Left kidney (tissue), 2 donors: Measurements from ENCODE around the gene CTU2. TPM values are rescaled to one million over a fixed set of nuclear protein-coding genes. Genes with fewer than 3 reads are reported as not detected.
A peak's percentile ranks its signal among the peaks of the same experiment; 100 is the strongest.

ENCODE experiments used
- DNase-seq: peaks from one replicate; pipeline ENCODE4 v3.0.0-alpha.2; 2013
- polyA plus RNA-seq: library from polyadenylated mRNA; unstranded; fragments of 120-200 nt; gene quantifications from one replicate; pipeline ENCODE4 v1.2.1, GENCODE V29; 2013; ENCODE audit not compliant: insufficient read length

CTU2 gene
- polyA plus RNA-seq, 1 donor: 8.2 TPM

DNA sequence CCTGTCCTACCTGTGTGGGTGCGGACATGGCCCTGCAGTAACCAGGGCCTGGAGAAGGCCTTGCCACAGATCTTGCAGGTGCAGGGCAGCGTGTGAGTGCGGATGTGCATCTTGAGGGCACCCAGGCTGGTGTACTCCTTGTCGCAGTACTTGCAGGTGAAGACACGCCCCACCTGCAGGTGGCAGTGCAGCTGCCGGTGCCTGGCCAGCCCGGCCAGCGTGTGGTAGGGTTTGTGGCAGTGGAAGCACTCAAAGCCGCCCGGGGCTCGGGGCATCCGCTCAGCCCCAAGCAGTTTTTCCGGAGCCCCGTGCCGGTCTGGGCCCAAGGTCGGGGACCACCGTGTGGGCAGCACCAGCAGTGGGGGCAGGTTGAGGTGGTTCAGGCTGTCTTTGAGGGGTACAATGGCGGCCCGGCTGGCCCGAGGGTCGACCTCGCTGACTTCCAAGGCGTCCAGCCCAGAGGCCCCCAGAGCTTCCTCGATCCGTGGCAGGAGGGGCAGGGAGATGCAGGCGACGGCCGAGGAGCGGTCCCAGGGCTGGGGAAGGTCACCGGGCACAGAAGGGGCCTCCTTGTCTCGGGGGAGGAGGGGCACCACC, 25.1 kb upstream of the CTU2 start:
- DNase-seq: no peak

DNA sequence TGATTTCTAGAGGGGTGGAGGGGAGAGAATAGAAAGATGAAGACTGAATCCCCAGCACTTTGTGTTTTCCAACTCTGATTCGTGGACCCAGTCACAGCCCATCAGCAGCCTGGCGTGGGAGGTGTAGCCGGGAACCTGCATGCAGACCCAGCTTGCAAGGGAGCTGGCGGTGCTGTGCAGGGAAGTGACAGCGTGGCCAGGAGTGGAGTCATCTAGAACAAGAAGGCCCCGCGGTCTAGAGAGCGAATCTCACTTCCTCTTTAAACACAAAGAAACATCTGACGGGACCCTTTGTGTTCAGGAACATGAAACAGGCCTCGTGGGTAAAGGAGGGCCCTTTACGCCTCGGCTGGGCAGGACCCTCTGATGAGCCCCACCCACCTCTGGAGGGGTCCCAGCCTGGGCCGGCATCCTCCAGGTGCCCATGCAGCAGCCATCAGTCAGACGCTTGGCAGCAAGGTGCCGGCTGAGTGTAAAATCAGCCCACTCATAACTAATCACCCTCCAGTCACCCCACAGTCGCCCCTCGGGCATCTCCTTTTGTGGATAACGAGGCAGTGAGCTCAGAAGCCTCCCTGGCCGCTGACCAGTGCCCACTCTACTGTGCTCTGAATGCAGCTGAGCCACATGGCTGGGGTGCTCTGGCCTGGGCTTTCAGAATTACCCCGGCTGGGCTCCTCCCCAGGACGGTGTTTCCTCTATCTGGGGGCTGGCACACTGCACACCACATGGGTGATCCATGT, 24.4 kb upstream of the CTU2 start:
- DNase-seq: no peak

DNA sequence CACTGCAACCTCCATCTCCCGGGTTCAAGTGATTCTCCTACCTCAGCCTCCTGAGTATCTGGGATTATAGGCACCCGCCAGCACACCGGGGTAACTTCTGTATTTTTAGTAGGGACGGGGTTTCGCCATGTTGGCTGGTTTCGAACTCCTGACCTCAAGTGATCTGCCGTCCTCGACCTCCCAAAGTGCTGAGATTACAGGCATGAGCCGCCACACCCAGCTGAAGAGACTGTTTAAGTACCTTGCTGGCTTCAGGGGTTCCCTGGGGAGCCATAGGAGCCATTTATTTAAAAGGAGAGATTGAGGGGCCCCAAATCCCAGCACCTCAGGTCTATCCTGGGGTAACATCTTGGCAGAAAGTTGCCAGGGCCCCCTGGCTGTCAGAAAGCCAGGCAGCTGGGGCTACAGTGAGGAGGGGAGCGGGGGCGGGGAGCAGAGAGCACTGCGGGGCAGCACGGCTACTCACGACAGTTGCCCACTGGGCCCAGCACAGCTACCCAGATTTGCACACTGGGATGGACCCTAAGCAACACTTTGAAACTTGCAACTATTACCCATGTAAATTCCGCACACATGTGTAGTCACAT, 21.6 kb upstream of the CTU2 start:
- no peak for DNase-seq

DNA sequence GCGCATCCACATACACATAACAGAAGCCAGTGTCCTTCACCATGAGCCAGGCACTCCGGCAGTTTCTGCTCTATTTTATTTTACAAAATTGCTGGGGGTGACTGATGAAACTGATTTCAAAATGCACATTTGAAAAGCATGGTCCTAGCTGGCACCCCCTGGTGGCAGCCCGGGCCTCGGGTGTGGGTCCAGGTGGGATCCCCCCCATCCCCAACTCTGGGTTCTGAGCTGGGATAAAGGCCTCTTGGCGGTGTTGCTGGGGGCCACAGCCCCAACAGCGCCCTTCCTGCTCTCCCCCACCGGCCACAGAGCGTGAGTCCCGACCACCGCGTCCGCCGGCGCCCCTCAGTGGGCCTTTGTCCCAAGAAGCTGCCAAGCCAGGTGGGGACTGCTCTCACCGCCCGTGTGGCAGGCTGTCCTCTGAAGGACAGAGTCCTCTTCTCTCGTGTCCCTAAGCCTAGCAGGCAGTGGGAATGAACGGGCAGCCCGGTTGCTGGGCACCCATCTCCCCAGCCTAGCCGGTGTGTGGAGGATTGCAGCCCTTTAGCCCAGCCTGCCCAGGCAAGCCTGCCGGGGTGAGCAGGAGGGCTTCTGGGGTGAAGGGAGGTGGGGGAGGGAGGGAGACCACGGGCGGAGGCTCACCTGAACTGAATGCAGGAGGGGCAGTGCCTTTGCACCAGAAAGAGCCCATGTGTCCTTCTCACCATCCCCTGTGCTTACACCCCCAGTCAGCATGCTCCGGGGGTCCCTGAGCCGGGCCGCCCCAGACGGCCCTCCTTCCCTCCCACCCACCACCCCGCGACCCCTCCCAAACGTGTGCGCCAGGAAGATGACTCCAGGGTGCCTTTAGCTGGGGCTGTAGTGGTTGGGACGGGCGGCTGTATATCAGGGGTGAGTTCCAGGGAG, 20.9 kb upstream of the CTU2 start:
- DNase-seq: no peak

DNA sequence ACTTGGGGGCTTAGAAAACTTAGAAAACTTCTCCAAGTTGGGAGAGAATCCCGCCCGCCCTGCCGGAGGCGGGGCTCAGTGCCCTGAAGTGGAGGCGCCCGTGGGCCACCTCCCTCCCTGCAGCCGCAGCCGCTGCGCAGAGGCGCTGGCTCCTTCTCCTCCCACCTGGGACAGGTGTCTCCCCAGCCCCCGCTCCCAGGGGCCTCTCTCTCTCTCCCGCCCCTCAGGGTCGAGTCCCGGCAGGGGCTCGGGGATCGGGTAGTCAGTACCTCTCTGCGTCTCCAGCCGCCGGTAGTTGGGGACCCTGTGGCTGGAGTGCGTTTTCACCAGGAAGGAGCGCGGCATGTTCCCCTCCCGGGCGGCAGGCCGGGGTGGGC, 20.3 kb upstream of the CTU2 start:
- no peak for DNase-seq

DNA sequence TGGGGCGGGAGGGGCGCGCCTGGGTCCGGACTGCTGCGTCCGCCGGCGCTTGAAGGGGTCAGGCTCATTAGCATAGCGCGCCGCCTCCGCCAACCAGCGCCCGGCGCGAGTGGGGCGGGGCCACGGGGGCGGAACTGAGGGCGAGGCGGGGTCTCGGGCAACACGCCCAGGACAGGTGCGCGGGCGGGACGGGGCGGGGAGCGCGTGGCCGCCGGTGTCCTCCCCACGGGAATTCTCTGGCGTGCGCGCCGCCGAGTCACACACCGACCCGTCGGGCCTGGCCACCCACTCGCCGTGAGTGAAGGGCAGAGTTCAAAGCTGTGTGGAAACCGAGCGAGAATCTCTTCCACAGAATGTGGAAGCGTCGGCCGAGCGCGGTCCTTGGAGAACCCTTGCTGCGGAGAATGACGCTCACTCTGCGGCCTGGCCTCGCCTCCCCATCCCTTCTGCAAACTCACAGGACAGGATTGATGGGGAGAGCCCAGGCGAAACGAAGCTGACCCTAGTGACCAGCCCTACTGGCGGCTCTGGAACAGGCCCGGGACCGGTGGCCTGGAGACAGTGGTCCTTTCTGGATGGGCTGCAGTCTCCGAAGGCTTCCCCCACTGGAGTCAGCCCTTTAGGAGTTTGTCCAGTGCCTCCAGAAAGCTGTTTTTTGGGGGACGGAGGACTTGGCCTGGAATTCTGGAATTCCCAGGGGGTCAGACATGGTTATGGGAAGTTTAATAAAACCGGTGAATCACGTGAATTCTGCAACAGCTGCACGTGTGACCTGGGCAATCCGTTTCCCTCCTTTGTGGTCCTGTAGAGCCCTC, 19.7 kb upstream of the CTU2 start, which contains the start of gene SNAI3:
SNAI3 (minus strand) TSS at position 69 of the 815 bp plus-strand sequence. CDS start 101 bp downstream, outside the sequence.
- peak; percentile 63 for DNase-seq

DNA sequence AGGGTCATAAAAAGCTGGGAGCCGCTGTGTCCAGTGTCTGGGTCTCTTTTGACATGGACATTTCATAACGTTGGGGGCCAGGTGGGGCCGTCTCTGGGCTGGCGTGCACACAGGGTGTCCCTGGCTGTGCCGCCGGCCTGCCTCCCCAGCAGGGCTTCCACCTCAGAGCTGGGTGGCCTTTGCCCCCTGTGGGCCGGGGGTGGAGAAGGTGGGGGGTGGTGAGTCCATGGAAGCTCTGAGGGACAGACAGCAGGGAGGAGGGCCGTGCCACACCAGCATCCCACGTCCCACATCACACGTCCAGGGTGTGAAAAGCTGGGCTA, 19.1 kb upstream of the CTU2 start:
- DNase-seq: no peak

DNA sequence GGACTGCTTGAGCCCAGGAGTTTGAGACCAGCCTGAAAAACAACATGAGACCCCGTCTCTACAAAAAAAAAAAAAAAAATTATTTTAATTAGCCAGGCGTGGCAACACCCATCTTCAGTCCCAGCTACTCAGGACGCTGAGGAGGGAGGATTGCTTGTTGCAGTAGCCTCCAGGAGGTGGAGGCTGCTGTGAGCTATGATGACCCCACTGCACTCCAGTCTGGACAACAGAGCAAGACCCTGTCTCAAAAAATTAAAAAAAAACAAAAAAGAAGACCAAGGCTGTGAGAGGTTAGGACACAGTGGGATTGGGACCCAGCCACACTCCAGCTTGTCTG, 18.7 kb upstream of the CTU2 start:
- no peak for DNase-seq

DNA sequence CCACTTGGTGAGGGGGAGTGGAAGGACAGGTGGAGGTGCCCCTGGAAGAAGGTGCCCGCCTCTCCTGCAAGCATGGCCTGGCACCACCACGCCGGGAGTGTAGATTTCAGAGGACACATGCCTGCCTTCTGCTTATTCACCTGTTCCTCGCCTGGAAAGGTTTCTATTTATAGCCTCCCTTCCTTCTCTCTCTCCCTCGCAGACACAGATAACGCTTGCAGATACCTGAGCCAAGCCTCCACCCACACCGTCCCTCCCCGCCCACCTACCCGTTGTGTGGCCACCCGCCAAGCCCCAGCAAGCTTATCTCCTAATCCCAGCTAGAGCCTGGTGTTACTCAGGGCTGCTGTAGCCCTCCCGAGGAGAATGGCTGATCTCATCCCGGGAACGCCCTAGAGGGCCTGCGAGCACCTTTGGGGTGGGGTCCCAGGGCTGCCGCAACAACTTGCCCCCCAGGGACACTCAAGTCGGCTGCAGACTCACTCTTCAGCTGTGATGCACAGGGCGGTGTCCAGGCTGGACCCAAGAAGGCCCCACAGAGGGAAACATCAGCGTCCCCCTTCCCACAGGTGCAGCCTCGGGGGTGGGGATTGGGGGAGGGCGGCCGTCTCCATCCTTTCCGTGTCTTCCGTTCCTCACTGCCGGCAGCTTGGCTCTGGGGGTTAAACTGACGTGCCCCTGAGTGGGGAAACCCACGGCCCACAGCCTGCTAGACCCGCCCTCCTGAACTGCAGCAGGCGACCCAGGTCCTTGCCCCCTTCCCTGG, 18.1 kb upstream of the CTU2 start:
- no peak for DNase-seq

DNA sequence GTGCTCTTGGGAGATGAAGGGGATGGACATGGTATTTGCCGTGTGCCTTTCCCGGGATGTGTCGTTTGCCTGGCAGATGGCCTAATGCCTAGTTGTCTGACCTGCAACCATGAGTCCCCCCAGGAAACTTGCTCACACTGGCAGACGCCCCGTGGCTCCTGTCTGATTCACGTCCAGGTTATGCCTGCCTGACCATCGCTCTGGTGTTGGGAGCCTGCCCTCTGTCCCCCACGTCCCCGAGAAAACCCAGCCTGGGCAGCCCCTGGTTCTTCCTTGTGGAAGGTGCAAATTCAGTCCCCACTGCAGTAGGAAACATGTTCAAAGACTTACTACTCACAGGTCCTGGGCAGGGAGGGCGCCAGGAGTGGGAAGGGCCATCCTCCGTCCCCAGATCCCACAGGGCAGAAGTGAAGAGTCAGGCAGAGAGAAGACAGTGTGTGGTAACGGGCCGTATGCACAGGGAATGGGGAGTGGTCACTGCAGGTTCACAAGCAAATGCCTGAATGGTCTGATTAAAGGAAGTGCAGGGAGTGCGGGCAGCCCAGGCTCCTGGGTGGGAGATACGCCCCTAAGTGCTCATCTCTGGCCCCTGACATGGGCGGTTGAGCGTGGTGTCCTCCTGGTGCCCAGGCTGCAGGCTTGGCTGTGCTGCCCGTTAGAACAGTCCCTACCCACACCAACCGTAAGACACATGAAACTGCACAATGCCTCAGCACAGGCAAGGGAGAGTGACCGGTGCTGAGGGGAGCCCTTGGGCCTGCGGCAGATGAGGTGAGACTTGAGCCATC, 15.8 kb upstream of the CTU2 start:
- DNase-seq: no peak

DNA sequence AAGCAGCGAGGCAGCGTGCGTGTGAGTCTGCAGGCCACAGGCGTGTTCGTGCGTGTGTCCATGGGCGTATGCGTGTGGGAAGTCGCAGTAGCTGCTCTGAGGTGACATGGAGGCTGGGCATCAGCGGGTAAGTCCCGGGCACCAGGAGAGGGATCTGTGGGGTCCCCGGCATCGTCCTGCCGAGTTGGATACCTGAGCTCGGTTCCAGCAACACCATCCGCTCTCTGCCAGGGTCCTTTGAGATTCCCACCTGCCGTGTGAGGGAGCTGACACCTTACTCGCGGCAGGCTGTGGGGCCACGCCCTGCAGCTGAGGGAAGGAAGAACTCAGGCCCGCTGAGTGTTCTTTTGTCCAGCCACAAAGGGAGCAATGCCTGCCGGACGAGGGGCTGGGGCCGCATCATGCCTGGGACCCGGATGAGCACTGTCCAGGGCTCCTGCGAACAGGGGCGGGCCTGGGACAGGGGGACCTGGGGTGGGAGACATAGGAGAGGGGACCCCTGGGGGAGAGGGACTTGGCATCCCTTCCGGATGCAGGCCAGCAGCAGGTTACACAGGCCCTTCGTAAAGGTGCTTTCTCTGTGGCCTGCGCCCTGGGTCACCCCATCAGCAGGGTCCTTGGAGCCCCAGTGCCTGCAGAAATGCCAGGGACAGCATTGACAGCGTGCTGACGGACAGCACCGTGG, 15.0 kb upstream of the CTU2 start:
- no peak for DNase-seq

DNA sequence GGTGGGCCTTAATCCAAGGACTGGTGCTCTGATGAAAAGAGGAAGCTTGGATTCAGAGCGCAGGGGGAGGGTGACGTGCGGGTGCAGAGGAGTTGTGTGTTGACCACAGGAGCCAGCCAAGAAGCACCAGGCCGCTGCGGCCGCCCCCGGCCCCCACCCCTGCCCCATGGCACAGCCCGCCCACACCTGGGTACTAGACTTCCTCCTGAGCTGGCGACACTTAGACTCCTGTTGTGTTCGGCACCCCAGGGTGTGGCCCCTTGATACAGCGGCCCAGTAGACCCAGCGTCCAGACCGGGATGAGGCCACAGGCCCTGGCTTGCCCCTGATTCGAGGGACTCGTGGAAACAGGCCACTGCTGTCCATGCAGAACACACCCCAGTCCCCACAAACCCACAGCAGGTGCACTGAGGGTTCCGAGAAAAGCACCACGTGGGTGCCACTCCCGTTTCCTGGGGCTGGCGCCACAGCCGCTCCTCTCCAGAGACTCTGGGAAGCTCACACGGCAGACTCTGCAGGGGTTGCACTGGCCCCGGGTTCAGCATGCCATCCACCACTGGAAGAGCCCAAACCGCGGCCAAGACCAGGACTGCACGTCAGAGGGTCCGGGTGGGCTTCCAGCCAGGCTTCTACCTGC, 14.3 kb upstream of the CTU2 start:
- DNase-seq: no peak

DNA sequence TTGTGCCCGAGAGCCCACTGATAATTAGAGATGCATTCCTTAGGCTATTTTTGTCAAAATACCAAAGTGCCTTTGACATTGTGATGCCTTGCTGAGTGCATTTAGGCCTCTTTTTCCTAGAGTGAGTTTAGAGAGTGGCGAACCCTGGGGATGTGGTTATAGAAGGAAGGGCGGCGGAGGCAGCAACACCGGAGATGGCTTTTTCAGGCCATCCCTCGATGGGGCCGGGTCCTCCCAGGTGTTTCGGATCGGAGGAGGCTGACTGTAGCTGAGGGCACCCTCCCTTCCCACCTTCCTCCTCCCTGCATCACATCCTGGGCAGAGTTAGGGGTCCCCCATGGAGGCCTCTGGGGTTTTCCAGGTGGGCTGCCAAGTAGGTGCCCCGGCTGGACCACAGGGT, 13.4 kb upstream of the CTU2 start:
- DNase-seq: no peak

DNA sequence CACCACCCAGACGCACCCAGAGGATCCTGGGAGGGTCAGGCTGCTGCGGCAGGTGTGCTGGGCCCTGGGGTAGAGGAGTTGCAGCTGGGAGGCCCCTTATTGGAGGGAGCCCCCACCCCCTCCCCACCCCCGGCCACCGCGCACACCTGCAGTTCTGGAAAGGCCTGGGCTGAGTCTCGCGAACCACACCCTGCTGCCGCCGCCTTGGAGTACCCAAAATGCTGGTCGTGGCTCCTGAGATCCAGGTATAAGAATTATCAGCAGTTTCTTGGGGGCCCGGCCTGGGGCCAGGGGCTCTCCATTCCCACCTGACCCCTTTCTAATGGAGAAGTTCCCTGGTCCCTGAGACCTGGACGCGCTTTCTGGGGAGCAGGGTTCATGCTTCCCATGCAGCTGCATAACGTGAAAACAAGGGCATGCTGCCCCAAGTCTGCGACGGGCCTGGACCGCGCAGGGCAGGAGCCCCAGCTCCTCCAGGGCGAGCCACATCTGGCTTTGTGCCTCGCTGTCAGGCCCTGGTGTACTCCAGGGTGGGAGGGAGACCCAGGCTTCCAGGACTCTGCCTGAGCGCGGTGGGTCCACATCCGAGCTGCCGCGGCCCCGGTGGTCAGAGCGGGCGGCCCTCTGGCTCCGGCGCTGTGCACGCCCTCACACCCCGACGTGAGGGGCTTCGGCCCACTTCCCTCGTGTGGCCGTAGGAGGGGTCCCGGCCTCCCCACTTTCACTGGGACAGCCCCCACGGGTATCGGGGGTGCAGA, 12.7 kb upstream of the CTU2 start:
- DNase-seq: no peak

DNA sequence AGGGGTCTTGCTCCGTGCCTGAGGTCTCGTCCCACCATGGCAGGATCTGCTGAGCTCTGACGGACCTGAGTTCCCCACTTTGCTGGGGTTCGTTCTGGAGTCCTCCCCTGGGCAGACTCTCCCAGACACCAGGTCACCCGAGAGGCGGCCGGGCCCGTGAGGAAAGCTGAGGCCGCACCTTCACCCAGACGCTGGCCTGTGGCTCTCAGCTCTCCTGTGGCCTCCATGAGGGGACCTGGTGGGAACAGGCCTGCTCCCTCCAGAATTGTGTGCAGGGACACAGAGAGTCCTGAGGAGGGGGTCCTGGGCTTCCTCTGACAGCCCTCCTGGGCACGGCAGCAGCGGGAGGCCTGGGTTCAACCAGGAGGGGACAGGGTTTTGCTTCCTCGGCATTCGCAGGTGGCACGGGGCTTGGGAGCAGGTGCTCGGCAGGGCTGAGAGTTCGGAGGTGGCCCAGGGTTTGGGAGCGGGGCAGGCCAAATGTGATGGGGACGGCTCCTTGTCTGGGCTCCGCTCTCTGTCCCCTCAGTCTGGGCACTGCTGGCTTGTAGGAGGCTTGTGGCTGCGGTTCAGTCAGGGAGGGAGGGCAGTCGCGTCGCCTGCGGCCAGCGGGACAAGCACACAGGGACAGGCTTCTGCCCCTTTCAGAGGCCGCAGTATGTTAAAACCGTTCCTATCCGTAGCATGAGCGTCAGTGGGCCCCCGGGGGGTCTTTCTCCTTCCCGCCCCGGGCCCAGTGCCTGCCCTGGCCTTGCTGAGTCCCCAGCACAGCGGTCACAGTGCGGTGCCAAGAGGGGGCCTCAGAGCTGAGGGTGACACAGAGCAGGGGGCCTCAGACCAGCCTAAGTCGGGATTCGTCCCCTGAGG, 11.8 kb upstream of the CTU2 start:
- DNase-seq: no peak

DNA sequence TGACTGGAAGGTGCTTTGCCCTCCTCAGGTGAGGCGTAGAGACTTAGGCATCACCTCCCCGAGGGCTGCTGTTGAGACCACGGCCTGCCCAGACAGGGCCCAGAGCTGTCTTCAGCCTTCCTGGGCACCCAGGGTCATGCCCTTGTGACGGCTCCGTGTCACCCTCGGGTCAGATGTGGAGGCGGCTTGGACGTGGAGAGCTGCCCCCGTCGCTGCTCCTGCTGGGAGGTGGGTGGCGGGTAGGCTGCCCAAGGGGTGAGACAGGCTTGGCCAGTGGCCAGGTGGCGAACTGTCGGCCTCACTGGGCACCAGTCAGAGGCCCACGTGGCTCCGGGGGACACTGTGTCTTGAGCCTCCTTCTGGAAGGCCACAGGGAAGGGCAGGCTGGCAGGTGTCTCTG, 11.1 kb upstream of the CTU2 start:
- DNase-seq: no peak

DNA sequence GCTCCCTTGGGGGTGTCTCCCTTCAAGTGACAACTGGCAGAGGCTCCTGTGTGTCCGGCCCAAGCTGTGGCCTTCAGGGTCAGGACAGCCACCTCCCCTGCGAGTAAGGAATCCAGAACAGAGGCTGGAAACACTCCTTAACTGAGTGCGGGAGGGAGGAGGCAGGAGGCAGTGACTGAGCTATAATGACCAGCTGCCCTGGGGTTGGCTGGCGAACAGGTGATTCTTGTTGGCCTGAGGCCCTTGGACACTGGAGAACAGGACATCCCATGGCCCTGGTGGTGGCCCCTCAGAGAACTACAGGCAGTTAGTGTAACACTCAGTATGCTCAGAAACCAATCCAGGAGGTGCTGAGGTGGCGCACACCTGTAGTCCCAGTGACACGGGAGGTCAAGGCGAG, 10.6 kb upstream of the CTU2 start:
- DNase-seq: no peak

DNA sequence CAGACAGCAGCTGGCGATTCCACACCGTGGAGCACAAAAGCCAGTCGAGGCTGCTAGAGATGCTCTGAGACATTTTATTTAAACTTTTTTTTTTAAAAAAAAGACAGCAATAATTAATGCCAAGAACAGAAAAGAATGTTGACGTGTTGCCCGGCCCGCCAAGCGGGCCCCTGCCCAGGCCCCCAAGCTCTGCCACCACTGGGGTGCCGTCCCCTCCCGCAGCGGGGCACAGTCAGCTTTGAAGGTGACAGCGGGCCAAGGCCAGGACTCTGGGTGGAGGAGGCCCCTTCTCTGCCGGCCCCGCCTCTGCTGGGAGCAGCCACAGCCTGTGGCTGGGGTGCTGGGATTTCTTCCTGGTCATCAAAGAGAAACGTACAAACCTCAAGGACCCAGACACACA, 9.9 kb upstream of the CTU2 start:
- no peak for DNase-seq
